Ishikawa (cell line): ENCODE data around the gene TTLL3.

Source experiments
- EP300 ChIP-seq: IDR thresholded peaks from 2 replicates; pipeline ENCODE4 v1.6.1; 2012; ENCODE audit warnings: borderline replicate concordance
- FOXM1 ChIP-seq: IDR thresholded peaks from 2 replicates; pipeline ENCODE4 v1.6.1; 2012; ENCODE audit warnings: low read depth, borderline replicate concordance
- RAD21 ChIP-seq: IDR thresholded peaks from 2 replicates; pipeline ENCODE4 v1.6.1; 2012; ENCODE audit warnings: low read depth
- TAF1 ChIP-seq: IDR thresholded peaks from 2 replicates; pipeline ENCODE4 v1.6.1; 2012; ENCODE audit warnings: low read depth, mild to moderate bottlenecking
- TCF12 ChIP-seq: IDR thresholded peaks from 2 replicates; pipeline ENCODE4 v1.6.1; 2012; ENCODE audit warnings: low read depth

GRCh38 chr3:9884555-9885165 is 74.6 kb downstream of the TTLL3 start:
- TF ChIP-seq TAF1 (no peak), FOXM1 (no peak), EP300 (no peak), RAD21 (no peak), TCF12 (no peak)
